GM18499 (cell line): ENCODE data around the gene RRM2.

Source experiments
- ATAC-seq: cut with Tn5 transposase; IDR thresholded peaks from one replicate; pipeline ENCODE4 v1.9.1; 2021; ENCODE audit warnings: moderate number of reproducible peaks; ENCODE audit not compliant: insufficient read depth, unreplicated experiment

Gene RRM2

DNA sequence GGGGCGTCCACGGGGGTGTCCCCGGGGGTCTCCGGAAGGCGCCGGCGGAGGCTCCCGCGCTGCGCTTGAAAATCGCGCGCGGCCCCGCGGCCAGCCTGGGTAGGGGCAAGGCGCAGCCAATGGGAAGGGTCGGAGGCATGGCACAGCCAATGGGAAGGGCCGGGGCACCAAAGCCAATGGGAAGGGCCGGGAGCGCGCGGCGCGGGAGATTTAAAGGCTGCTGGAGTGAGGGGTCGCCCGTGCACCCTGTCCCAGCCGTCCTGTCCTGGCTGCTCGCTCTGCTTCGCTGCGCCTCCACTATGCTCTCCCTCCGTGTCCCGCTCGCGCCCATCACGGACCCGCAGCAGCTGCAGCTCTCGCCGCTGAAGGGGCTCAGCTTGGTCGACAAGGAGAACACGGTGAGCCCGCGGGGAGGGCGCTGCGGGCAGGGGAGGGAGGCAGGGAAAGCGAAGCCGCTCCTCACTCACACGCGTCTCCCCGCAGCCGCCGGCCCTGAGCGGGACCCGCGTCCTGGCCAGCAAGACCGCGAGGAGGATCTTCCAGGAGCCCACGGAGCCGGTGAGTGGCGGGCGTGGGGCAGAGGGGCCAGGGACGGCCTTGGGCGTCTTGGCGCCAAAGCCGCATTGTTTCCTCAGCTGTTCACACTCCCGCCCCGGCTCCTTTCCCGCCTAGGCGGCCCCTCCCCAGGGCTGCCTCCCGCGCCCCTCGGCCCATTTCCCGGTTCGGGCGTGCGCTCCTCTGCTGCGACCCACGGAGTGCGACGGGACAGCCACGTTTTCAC is at the start of gene RRM2:
Gene RRM2, plus strand, starts transcription at position 240 of the 781 bp plus-strand sequence. Its CDS starts 60 bp downstream, at position 300.
- peak; percentile 36 for ATAC-seq

DNA sequence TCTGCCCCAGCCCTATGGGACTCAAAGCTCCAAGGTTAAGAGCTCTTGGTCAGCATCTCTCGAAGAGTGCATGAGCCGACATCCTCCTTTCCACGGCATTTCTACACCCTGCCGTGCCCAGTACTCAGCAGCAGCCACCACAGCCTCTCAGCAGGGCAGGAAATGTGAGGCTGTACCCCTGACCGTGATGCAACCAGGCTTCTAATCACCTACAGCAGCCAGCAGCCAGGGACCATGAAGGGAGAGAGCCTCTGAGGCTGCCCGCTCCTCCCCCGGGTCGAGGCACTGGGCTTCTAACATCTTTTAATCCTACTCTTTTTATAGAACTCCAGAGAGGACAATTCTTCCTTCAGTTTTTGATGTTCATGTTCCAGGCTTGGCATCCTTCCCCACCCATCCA is 48.8 kb upstream of the RRM2 start:
- no peak for ATAC-seq

DNA sequence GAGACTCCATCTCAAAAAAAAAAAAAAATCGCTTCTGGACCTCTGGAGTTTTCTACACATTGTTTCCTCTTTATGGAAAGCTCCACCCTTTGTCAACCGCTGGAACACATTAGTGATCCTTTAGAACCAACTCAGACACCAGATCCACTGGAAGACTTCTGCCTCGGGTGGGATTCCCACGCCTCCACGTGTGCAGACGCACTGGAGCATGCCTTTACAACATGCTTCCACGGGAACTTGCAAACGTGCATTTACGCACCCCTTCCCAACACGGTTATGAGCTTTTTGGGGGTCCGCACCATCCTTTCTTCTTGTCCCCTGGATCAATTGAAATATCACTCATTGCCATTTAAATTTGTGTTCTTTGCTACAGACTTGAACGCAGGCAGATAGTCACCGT is 47.4 kb upstream of the RRM2 start:
- no peak for ATAC-seq

DNA sequence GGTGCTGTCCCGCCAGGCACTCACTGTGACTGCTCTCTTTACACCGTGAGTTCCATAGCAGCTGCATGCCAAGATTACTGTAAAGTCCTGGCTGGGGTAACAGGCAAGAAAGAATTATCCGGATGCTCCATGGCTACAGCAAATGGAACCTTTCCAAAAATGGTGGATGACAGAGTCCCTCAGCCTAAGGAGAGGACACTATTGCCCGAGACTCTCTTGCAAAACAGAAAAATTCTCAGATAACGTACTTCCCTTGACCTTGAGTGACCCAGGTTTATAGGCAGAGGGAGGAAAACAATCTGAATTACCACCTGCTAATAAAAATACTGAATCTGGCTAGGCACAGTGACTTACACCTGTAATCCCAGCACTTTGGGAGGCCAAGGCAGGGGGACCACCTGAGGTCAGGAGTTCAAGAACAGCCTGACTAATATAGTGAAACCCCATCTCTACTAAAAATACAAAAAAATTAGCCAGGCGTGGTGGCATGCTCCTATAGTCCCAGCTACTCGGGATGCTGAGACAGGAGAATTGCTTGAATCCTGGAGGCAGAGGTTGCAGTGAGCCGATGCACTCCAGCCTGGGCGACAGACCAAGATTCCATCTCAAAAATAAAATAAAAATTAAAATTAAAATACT is 46.8 kb upstream of the RRM2 start:
- ATAC-seq: no peak

DNA sequence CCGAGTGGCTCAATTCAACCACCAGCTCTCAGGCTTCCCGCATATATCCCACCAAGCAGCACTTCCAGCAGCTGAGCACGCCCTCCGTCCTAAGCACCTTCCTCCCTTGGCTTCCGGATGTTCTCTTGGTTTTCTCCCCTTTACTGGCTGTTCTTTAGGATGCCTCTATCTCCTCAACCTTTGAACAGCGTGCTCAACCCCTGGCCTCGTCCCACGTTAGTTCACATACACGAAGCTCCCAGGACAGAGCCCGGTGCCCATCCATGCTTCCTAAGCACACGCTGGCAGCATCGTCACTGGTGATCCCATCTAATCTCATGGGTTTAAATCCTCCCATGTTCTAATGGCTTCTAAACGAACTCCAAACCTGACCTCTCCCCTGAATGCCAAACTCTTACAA is 46.0 kb upstream of the RRM2 start:
- ATAC-seq: no peak

DNA sequence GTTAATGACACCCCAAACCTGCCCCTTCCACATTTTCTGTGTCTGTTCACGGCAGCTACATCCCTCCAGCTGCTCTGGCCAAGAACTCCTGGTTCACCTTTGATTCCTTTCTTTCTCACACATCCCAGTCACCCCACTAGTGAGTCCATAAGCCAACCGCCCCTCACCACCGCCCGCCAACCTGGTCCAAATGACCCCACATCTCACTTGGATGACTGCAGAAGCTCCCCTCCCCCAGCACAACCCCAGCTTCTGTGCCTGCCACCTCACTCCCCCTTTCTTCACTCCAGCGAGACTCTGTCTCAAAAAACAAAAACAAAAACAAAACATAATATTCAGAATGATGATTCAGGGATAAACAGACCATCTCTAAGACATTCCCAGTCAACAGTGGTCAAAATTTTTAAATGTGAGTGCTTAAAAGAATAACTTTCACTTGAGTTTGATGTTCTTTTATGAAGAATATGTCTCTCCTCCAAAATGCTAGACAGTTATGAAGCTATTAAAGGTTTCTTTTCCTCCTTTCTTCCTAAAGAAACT is 45.5 kb upstream of the RRM2 start:
- ATAC-seq: no peak

DNA sequence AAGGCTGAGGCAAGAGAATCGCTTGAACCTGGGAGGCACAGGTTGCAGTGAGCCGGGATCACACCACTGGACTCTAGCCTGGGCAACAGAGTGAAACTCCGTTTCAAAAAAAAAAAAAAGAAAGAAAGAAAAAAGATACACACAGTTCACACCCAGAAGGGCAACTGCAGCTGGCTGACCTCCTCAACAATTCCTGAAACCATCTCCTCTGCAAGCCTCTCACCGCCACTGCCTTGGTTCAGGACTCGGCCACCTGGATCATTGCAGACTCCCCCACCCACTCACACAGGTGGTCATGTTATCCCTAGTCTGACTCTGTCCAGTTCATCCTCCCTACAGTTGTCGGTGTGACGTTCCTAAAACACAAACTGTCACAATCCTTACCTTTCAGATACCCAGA is 44.5 kb upstream of the RRM2 start:
- ATAC-seq: no peak

DNA sequence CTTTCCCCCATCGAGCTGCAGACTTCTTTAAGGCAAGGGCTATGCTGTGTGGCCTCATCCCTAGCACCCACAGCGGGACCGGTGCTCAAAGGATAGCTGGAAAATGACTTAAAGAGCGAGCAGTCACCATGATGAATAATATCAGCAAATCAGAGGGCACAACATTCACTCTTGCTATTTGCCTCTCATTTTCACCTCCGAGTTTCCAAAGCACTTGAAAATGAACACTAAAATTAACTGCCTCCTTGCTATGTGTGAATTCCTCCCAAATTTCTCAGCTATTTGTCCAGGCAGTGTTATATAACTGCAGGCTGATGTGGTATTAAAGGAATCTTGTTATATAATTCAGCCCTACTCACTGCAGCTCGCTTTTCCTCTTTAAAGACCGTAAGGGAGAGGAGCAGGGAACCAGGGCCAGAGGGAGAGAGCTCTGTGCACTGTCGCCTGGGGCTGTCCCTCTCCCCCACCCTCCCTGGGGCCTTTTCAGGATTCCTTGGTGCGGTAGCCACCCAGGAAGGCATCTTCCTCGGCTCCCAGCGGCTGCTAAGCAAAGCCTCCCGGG is 43.8 kb upstream of the RRM2 start:
- ATAC-seq: no peak

DNA sequence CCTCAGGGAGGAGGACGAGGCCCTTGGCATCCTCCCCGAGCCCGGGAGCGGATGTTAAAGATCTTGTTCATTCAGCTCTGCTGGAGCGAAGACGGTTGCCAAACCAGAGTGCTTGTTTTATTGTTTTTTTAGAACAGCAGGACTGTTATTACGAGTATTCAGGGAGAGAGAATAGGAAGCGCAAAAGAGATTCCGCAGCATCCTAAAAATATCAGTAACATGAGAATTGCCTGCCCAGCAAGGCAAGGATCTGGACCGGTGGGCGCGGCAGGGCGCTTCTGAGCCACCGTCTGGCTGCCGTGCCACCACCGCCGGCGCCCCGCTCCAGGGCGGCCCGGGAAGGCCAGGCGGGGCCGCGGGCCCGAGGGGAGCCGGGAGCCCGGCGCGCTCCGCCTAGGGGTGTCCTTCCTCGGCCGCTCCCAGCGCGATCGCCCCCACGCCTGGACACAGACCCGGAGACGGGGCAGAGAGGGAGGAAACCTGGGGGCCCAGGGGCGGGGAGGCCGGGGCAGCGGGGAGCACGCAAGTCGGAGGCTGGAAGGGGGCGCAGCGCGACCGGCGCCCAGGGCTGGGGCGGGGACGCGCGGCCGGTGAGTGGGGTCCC is 43.2 kb upstream of the RRM2 start:
- no peak for ATAC-seq

DNA sequence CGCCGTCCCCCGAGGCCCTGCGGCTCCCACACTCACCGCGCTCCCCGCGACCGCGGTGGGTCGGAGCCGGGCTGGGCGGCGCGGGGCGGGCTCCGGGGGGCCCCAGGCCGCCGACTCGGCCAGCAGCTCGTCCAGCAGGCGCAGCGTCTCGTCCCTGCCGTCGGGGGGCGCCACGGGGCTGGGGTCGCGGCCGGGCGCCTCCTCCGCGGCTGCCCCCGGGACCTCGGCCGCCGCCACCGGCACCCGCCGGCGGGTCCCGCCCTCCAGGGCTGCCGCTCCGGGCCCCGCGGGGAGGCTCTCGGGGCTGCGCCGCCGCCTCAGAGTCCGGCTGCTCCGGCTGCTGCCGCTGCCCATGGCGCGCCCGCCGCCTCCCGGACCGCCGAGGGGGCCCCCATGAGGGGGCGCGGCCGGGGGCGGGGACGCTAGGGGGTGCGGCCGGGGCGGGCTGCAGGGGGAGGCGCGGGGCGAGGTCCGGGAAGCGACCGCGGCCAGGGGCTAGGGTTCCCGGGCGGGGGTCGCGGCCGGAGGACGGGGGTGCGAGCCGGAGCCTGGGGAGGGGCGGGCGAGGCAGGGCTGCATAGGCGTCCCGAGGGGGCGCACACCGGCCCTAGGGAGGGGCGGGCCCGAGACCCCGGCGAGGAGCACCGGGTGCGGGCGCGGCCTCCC is 42.5 kb upstream of the RRM2 start, which contains the start of gene CYS1:
Gene CYS1, minus strand, starts transcription at position 542 of the 666 bp plus-strand sequence. Its CDS starts 188 bp downstream, at position 354.
- ATAC-seq: no peak

DNA sequence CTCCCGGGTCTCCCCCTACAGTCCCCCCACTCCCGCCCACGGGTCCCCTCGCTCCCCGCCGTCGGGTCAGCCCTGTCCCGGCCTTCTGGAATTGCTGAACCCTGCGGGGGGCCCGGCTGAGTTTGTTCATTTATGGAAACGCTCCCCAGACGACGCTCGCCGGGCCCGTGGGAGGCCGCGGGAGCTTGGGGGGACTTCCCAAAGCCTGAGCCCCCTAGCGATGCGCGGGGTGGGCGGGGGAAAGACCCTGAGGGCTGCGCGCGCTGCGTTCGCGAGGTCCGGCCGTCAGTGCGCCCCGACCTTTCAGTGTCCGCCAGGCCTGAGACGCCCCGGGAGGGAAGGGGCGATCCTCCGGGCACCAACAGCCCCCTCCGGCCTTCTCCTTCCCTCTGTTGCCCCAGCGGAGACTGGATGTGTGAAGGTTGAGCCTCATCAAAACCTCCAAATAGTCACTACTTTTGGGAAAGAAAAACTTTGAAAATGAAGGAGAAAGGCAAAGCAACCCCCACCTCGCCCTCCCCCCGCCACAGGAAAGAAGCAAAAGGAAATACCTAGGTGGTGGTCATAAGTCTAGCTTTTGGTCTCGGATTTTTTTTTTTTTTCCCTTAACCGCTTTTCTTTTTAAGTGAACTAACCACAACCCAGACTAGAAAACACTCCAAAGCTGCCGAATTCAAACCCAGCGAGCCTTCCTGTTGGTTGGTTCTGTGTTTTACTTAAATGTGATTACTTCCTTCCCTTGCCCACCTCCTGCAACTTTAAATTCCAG is 41.8 kb upstream of the RRM2 start:
- ATAC-seq: no peak

DNA sequence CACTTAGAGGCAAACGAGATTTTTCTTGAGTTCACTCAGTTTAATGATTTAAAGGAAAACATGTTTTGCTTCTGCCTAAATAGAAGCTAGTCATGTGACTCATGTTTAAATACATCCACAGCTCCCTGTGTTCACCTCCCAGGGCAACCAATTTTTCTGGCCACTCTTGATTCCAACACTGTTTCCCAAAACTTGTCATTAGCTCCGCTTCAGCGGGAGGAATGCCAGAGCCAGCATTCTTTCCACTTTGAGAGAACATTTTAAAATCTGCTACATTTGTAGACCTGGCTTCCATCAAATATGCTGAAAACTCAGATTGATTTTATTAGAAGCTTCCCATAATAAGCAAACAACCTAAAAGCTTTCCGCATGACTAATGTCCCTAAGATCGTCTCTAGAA is 39.5 kb upstream of the RRM2 start:
- no peak for ATAC-seq

DNA sequence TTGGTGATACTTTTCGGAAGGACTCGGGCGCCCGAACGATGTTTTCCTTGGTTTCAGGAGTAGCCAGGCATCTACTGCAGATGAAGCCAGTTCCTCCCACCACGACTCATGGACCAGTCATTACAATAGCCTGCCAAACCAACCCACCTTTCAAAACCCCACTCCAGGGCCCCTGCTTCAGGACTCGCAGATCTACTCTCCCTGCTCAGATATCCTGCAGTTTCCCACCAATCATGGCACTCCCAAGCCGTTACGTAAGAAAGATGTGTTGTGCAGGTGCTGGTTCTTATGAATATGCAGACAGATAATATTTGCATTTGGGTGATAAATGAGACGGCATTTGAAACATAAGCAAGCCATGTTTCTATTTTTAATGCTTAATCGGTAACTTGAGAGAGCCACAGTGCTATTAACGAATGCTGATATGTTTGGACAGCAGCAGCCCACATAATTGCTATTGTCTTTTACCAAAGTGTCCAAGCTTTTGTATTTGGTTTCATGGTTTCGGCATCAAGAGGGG is 38.8 kb upstream of the RRM2 start:
- ATAC-seq: no peak

DNA sequence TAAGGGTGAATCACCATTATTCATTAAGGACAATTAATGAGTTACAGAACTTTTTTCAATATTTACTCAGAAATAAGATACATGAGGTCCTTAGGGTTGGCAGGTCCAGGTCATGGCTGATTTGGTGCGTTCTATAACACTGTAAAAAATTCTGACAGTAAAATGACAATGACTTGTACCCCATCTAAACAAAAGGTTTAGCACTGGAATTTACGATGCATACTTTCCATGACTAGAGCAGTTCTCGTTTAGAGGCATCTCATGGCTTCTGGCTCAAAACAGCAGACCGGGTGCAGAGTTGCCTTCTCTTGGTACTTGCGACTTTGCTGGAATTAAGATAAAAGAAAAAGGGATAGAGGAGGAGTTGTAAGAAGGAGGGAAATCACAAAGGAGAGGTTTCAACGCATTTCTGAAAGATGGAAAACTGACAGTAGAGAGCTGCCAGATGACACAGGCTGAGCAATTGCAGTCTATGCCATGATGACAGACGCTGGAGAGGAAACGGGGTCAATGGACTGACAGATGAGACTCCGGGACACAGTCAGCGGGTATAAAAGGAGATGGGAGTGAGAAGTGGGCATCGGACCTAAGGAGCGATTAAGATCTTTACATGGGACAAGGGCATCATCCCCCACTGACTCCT is 38.2 kb upstream of the RRM2 start:
- ATAC-seq: no peak

DNA sequence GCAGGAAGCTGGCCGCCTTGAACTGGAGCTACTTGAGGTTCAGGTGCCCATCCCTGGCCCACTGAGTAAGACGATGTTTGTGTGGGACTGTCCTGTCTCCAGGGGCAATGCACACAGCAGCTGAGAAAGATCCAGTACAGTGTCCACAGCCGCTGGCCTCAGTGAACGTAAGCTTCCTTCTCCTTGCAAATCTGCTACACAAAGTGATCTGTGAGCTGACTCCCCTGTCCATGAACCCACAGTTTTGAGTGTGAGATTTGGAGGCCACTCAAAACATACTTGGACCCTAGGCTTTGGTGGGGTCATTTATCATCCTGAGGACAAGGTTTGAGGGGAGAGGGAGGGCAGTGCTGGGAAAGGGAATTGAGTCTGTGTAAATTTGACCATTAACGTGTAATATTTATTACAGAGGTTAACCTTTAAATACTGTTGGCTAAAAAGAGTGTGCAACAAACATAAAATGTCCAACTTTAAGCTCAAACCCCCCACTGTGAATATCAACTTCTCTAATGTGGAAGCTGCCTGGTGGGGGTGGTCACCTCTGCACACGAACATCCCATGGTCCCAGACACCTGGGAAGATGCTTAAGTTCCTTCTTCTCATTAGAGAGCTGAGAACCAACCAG is 37.4 kb upstream of the RRM2 start:
- no peak for ATAC-seq

DNA sequence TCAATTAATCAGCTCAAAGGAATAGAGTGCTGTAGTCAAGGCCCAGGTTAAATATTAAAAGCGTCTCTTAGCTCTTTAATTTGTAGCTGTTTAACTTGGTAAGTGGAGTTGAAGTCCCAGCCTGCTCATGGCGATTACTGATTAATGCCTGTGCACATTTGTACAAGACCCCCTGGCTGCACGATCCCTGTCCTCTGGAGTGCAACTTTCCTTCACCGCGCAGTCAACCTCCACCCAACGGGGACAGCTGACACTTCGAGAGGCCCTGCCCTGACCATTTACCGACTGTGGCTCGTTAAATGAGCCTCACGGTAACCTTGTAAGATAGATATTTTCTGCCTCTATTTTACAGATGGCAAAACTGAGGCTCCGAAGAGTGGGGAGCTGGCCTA is 36.9 kb upstream of the RRM2 start:
- ATAC-seq: no peak

DNA sequence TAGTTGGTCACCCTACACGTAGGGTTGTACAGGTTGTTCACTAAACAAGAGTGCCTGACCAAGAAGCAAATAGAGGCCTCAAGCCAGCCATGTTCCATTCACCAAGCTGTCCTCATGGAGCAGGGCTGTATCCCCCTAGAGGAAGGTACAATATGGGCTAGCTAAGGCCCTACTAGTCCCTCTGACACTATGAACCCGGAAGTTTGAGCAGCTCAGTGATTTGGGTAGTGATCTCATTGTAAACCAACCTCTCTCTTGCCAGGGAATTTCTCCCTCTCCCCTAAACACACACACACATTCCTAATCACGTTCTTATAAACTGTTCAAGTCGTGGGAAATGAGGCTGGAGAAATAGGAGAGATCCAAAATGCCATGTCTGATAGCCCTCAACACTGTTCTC is 35.6 kb upstream of the RRM2 start:
- no peak for ATAC-seq

DNA sequence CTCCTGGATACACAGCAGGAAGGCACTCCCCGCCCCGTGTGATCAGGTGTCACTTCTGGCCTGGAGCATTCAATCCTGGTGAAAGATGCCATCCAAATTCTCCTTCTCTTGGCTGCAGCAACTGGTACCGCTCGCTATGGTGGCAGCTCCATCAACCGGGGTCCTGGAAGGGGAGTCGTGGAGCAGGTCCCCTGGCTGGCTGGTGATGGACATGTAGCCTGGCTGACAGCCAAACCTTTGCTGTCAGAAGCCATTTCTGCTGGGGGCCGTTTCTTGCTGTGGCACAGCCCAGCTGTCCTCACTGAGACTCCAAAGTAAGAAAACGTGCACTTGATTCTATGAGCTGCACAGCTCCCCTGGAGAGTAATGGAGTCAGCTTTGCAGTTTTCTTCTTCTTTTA is 35.2 kb upstream of the RRM2 start:
- ATAC-seq: no peak
